Endothelial cell of umbilical vein (primary cell): ENCODE data around the gene AUH. TPM values are rescaled to one million over a fixed set of nuclear protein-coding genes. Genes with fewer than 3 reads are reported as not detected.

Source experiments
- BruUV-seq: library from RNA; stranded (reverse); fragments of 400-500 nt; replicated peaks from 2 replicates; lab custom pipeline; 2021; lab: Mats Ljungman, UMichigan
- CTCF ChIA-PET: fragments of 300-600, 350-600 bp; sonication (Branson Sonifier 250); formaldehyde crosslinking; loops from one replicate; lab custom pipeline; 2021; ENCODE audit warnings: antibody characterized with exemption, inconsistent platforms; lab: Charles Lee
- POLR2A ChIA-PET: fragments of 300-600, 350-600 bp; sonication (Branson Sonifier 250); formaldehyde crosslinking; loops from one replicate; lab custom pipeline; 2021; ENCODE audit warnings: antibody characterized with exemption, inconsistent platforms; lab: Charles Lee
- DNase-seq: peaks from one replicate; pipeline ENCODE4 v3.0.0-alpha.2; 2011; ENCODE audit warnings: low read depth, low spot score
- FAIRE-seq: peaks from 2 replicates; lab custom pipeline; 2011; peaks lifted over from hg19 to GRCh38; lab: Jason Lieb, UNC
- H2AFZ ChIP-seq: 2 replicates; pipeline ENCODE4 v1.6.0; 2012; ENCODE audit warnings: low read depth, low read length, control low read depth, inconsistent platforms
- H3K27ac ChIP-seq: 2 replicates; pipeline ENCODE4 v1.5.1; 2011; ENCODE audit warnings: low read depth, mild to moderate bottlenecking, control low read depth, low read length, moderate library complexity; ENCODE audit not compliant: insufficient read depth
- H3K27me3 ChIP-seq, 2 experiments: 2 replicates each; pipeline versions ENCODE4 v1.6.0 to v1.6.1; 2011; ENCODE audit warnings: low read length in 2 of 2, mixed read lengths in 1 of 2; ENCODE audit not compliant: control insufficient read depth in 2 of 2, insufficient read depth in 2 of 2
- H3K36me3 ChIP-seq, 2 experiments: 2 replicates in 1 of 2; 3 replicates in 1 of 2; pipeline ENCODE4 v1.5.1; 2011; ENCODE audit warnings: low read length in 2 of 2, mild to moderate bottlenecking in 1 of 2, moderate library complexity in 1 of 2; ENCODE audit not compliant: control insufficient read depth in 2 of 2, insufficient read depth in 2 of 2; ENCODE audit errors: extremely low read depth in 1 of 2
- H3K4me1 ChIP-seq: 3 replicates; pipeline ENCODE4 v1.5.1; 2011; ENCODE audit warnings: mild to moderate bottlenecking, low read length; ENCODE audit not compliant: control insufficient read depth, insufficient read depth; ENCODE audit errors: extremely low read depth
- H3K4me2 ChIP-seq: 2 replicates; pipeline ENCODE4 v1.6.1; 2011; ENCODE audit warnings: low read length, control low read depth, mixed read lengths; ENCODE audit not compliant: insufficient read depth
- H3K4me3 ChIP-seq, 3 experiments: fragments of 200-600 bp in 1 of 3; sonication (generic), shearing (Covaris generic) in 1 of 3; replicated peaks in 1 of 3; 2 replicates each; pipeline ENCODE4 v1.5.1; 2011 to 2016; ENCODE audit warnings: control low read depth in 3 of 3, low read length in 3 of 3, mild to moderate bottlenecking in 2 of 3, inconsistent platforms in 1 of 3, low read depth in 1 of 3, moderate library complexity in 1 of 3; ENCODE audit not compliant: insufficient read depth in 1 of 3
- H3K79me2 ChIP-seq: 2 replicates; pipeline ENCODE4 v1.6.0; 2012; ENCODE audit warnings: low read length, inconsistent platforms; ENCODE audit not compliant: control insufficient read depth, insufficient read depth
- H3K9ac ChIP-seq: replicated peaks from 2 replicates; pipeline ENCODE3; 2011; ENCODE audit warnings: low read length, control low read depth; ENCODE audit not compliant: insufficient read depth; ENCODE audit errors: extremely low read depth
- H3K9me1 ChIP-seq: replicated peaks from 3 replicates; pipeline ENCODE4 v1.6.0; 2011; ENCODE audit warnings: mild to moderate bottlenecking, low read length; ENCODE audit not compliant: control insufficient read depth, insufficient read depth; ENCODE audit errors: extremely low read depth
- H3K9me3 ChIP-seq: replicated peaks from 2 replicates; pipeline ENCODE4 v1.5.1; 2012; ENCODE audit warnings: low read length, inconsistent platforms; ENCODE audit not compliant: control insufficient read depth, insufficient read depth
- H4K20me1 ChIP-seq: replicated peaks from 2 replicates; pipeline ENCODE3; 2011; ENCODE audit warnings: mild to moderate bottlenecking, low read length; ENCODE audit not compliant: control insufficient read depth, insufficient read depth; ENCODE audit errors: extremely low read depth
- EZH2 ChIP-seq: IDR thresholded peaks from 2 replicates; pipeline ENCODE4 v1.6.1; 2012; ENCODE audit warnings: borderline replicate concordance, low read depth, mild to moderate bottlenecking, moderate library complexity, low read length, inconsistent platforms; ENCODE audit not compliant: severe bottlenecking
- FOS ChIP-seq: IDR thresholded peaks from 2 replicates; pipeline ENCODE4 v1.6.1; 2011; ENCODE audit warnings: mild to moderate bottlenecking, low read length, moderate library complexity, borderline replicate concordance; ENCODE audit not compliant: insufficient read depth
- GATA2 ChIP-seq: IDR thresholded peaks from 2 replicates; pipeline ENCODE4 v1.7.0; 2011; ENCODE audit warnings: low read depth, mild to moderate bottlenecking, moderate library complexity, mixed read lengths, low read length; ENCODE audit not compliant: insufficient read length, insufficient read depth
- JUN ChIP-seq: IDR thresholded peaks from 2 replicates; pipeline ENCODE4 v1.6.1; 2011; ENCODE audit warnings: borderline replicate concordance, low read depth; ENCODE audit not compliant: insufficient read length, insufficient read depth
- MYC ChIP-seq: IDR thresholded peaks from one replicate; pipeline ENCODE4 v1.6.1; 2011; ENCODE audit warnings: mild to moderate bottlenecking, low read depth, low read length
- POLR2A ChIP-seq: IDR thresholded peaks from 2 replicates; pipeline ENCODE4 v1.6.1; 2012; ENCODE audit warnings: low read depth, mild to moderate bottlenecking, control low read depth, low read length
- POLR2AphosphoS5 ChIP-seq: IDR thresholded peaks from 2 replicates; pipeline ENCODE4 v1.6.1; 2012; ENCODE audit warnings: low read depth, mild to moderate bottlenecking, control low read depth, low read length, moderate library complexity; ENCODE audit not compliant: insufficient read depth
- dilution Hi-C: fragments of 300-500 bp; cut with MboI; formaldehyde crosslinking; loops from one replicate; pipeline ENCODE4 v1.15.0; 2019; ENCODE audit warnings: low sequenced_read_pairs; ENCODE audit not compliant: extremely low pct_ligation_motif_present
- intact Hi-C: fragments of 100-400 bp; cut with micrococcal nuclease; formaldehyde crosslinking; loops from one replicate; pipeline ENCODE4 v1.10.0; 2022
- polyA plus RNA-seq, 4 experiments: library from polyadenylated mRNA; depleted of rRNA in 3 of 4; stranded (reverse) in 3 of 4; unstranded in 1 of 4; fragments of >200 nt; gene quantifications; 2 replicates each; pipeline versions ENCODE4 v1.2.1 to v1.2.3, GENCODE V29; 2011 to 2012; ENCODE audit warnings: missing spikeins in 1 of 4
- total RNA-seq: library from RNA; stranded (reverse); gene quantifications from 2 replicates; pipeline ENCODE4 v1.2.3, GENCODE V29; 2021
- TF ChIP-seq, protein P1 (sequence below): IDR thresholded peaks from 2 replicates; pipeline ENCODE4 v1.6.1; 2011; ENCODE audit not compliant: insufficient read depth, insufficient read length
- TF ChIP-seq, protein P2 (sequence below), 2 donors: IDR thresholded peaks; 1 replicate in 1 of 2; 2 replicates in 1 of 2; pipeline ENCODE4 v1.5.1; 2011; ENCODE audit warnings: low read length in 2 of 2, mild to moderate bottlenecking in 2 of 2, moderate library complexity in 2 of 2, control low read depth in 1 of 2, inconsistent platforms in 1 of 2, low read depth in 1 of 2; ENCODE audit not compliant: insufficient read depth in 1 of 2; ENCODE audit errors: extremely low read depth in 1 of 2

AUH gene
- total and polyA plus RNA-seq, 2 donors (not counting 3 experiments of a cell fraction or from before 2014, with no cell fraction given): 2.3 to 9.2 TPM

DNA sequence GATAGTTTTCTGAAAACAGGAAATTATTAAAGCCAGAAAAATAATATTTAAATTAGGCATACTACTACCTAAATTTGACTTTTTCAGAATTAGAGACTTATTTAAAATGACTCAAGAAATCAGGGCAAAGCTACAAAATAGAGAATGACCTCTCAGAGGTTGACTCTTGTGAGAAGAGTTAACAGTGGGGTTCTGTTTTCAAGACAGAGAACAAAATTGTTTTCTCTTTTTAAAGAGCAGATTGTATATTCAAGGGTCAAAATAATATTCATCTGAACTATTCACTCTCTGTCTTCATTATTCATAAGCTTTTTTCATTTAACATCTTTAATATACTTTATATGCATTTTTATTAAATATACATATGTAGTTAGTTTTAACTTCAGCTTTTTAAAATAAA, 21.9 kb upstream of the AUH start:
- H3K79me2 ChIP-seq: no peaks in the 10 kb centered on the region
- H3K4me2 ChIP-seq: no peak overlapping the region
- no peak overlapping the region for H3K4me3 ChIP-seq
- CTCF ChIA-PET: interaction anchor here (1.3 kb wide), 1 partner anchor 469 kb away, joined by 4 read pairs; no protein-coding TSS in a partner anchor
- H2AFZ ChIP-seq: no peak overlapping the region
- no TSS peak for BruUV-seq
- no peaks in the 10 kb centered on the region for H3K9me1 ChIP-seq
- no peak for FAIRE-seq
- dilution Hi-C loops: no loop called here
- no peaks in the 10 kb centered on the region for H4K20me1 ChIP-seq
- H3K4me1 ChIP-seq: peaks cover 5% of the 10 kb centered on the region
- no peaks in the 10 kb centered on the region for H3K27me3 ChIP-seq
- H3K36me3 ChIP-seq: no peaks in the 10 kb centered on the region
- no peak overlapping the region for H3K27ac ChIP-seq
- POLR2A ChIA-PET: no interaction called here
- H3K9me3 ChIP-seq: no peaks in the 10 kb centered on the region
- no peak for TF ChIP-seq POLR2AphosphoS5
- TF ChIP-seq MYC: no peak
- TF ChIP-seq JUN: no peak
- TF ChIP-seq, protein P1, sequence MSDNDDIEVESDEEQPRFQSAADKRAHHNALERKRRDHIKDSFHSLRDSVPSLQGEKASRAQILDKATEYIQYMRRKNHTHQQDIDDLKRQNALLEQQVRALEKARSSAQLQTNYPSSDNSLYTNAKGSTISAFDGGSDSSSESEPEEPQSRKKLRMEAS: no peak
- TF ChIP-seq, protein P2, sequence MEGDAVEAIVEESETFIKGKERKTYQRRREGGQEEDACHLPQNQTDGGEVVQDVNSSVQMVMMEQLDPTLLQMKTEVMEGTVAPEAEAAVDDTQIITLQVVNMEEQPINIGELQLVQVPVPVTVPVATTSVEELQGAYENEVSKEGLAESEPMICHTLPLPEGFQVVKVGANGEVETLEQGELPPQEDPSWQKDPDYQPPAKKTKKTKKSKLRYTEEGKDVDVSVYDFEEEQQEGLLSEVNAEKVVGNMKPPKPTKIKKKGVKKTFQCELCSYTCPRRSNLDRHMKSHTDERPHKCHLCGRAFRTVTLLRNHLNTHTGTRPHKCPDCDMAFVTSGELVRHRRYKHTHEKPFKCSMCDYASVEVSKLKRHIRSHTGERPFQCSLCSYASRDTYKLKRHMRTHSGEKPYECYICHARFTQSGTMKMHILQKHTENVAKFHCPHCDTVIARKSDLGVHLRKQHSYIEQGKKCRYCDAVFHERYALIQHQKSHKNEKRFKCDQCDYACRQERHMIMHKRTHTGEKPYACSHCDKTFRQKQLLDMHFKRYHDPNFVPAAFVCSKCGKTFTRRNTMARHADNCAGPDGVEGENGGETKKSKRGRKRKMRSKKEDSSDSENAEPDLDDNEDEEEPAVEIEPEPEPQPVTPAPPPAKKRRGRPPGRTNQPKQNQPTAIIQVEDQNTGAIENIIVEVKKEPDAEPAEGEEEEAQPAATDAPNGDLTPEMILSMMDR (IDR thresholded peaks at IDR 0.05; ENCODE audit: extremely low read depth in 1 of 2, insufficient read depth in 1 of 2, low read depth in 1 of 2, low read length in 2 of 2): no peak
- TF ChIP-seq EZH2: no peak
- TF ChIP-seq POLR2A: no peak
- no peak for TF ChIP-seq FOS
- TF ChIP-seq GATA2: no peak
- DNase-seq: no peak
- no peak overlapping the region for H3K9ac ChIP-seq
- intact Hi-C loops: no loop called here
